NCI-H460 (cell line): ENCODE data around the gene PRDM16. TPM values are rescaled to one million over a fixed set of nuclear protein-coding genes. Genes with fewer than 3 reads are reported as not detected.

Source experiments
- DNase-seq: peaks from one replicate; pipeline ENCODE4 v3.0.0-alpha.2; 2016; ENCODE audit warnings: low read depth; ENCODE audit errors: extremely low read depth
- total RNA-seq: library from RNA; depleted of rRNA; stranded (reverse); fragments of >200 nt; shearing (Covaris generic); gene quantifications from 2 replicates; pipeline ENCODE4 v1.2.3, GENCODE V29; 2014

PRDM16 gene
- total RNA-seq, 1 experiment from 2014 or later: 2.2 TPM

- no peak for DNase-seq
These were observed 359.0 kb downstream of the PRDM16 start for GRCh38 chr1:3427711-3428704.

GRCh38 chr1:3428899-3429298 is 359.9 kb downstream of the PRDM16 start:
- DNase-seq: no peak

- DNase-seq: no peak
These were observed 360.3 kb downstream of the PRDM16 start for GRCh38 chr1:3429320-3429719.

- no peak for DNase-seq
These were observed 360.8 kb downstream of the PRDM16 start for GRCh38 chr1:3429766-3430165.

- no peak for DNase-seq
These were observed 361.4 kb downstream of the PRDM16 start for GRCh38 chr1:3430406-3430805.

- DNase-seq: no peak
These were observed 361.8 kb downstream of the PRDM16 start for GRCh38 chr1:3430820-3431219.

- DNase-seq: no peak
These were observed 362.3 kb downstream of the PRDM16 start for GRCh38 chr1:3431266-3431665.

GRCh38 chr1:3431686-3432085 is 362.7 kb downstream of the PRDM16 start:
- no peak for DNase-seq

- DNase-seq: no peak
These were observed 363.3 kb downstream of the PRDM16 start for GRCh38 chr1:3432306-3432705.

GRCh38 chr1:3433076-3433475 is 364.1 kb downstream of the PRDM16 start:
- DNase-seq: no peak

GRCh38 chr1:3433596-3434320 is 364.8 kb downstream of the PRDM16 start:
- no peak for DNase-seq

- DNase-seq: no peak
These were observed 365.6 kb downstream of the PRDM16 start for GRCh38 chr1:3434406-3435110.

GRCh38 chr1:3435666-3436065 is 366.7 kb downstream of the PRDM16 start:
- no peak for DNase-seq

- no peak for DNase-seq
These were observed 367.4 kb downstream of the PRDM16 start for GRCh38 chr1:3436451-3436850.

- DNase-seq: no peak
These were observed 367.9 kb downstream of the PRDM16 start for GRCh38 chr1:3436901-3437300.

GRCh38 chr1:3438661-3439180 is 369.7 kb downstream of the PRDM16 start:
- DNase-seq: no peak

GRCh38 chr1:3439346-3440299 is 370.6 kb downstream of the PRDM16 start:
- no peak for DNase-seq

- no peak for DNase-seq
These were observed 371.3 kb downstream of the PRDM16 start for GRCh38 chr1:3440300-3440681.

GRCh38 chr1:3440711-3441409 is 371.9 kb downstream of the PRDM16 start:
- DNase-seq: no peak
